ENCODE results near the gene PLCB4.

PLCB4 gene

DNA sequence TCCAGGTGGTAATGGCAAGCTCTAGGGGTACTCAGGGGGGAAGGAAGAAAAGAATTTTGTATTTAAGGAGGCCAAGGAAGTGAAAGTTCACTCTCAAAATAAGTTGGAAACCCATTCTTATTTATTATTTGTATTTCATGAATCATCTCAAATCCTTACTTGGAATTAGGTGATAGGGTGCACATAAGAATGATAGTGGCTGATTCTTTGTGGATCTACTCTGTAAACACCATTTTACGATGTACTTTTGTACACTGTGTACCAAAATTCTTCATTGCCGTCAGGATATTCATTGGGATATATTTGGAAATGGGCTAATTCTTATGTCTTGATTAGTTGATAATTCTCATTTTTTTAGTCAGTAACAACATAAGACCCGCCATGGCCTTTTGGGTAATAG is 266.0 kb downstream of the PLCB4 start:
- no peak for DNase-seq

GRCh38 chr20:9338101-9338500 is 269.2 kb downstream of the PLCB4 start:
- DNase-seq: no peak

GRCh38 chr20:9339708-9340107 is 270.8 kb downstream of the PLCB4 start:
- no peak for DNase-seq

GRCh38 chr20:9342651-9343050 is 273.8 kb downstream of the PLCB4 start:
- DNase-seq: no peak

DNA sequence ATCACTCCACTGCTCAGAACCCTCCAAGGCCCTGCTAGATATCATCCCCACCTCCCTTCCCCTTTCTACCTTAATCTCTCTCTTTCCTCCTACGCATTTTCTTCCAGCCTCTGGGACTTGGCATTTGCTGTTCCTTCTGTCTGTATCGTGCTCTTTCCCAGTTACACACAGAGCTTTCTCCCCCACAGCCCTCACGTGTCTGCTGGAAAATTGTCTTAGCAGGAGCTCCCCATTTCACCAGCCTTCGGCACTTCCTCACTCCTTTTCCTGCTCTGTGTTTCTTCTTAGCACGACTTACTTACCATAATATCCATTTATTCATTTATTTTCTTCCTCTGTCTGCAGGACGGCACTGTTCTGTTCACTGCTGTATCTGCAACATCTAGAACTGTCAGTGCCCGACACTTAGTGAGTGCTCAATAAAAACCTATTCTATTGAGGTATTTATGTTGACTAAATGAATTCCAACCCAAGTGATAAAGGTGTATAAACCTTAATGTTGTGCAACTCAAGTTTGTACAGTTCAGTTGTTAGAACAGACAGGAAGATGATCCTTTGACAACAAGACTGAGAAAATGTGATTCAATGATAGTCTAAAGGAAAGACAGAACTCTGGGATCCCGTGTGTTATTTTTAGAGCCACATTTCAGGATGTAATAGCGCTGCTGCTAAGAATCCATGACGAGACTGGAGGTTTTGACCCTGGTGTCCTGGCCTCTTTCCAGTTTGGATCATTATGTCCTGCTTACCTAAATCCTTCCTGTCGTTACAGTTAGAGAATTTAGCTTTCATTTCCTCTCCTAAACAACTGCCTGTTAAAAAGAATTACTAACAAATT is 275.4 kb downstream of the PLCB4 start:
- no peak for DNase-seq

GRCh38 chr20:9348316-9348715 is 279.4 kb downstream of the PLCB4 start:
- no peak for DNase-seq

DNA sequence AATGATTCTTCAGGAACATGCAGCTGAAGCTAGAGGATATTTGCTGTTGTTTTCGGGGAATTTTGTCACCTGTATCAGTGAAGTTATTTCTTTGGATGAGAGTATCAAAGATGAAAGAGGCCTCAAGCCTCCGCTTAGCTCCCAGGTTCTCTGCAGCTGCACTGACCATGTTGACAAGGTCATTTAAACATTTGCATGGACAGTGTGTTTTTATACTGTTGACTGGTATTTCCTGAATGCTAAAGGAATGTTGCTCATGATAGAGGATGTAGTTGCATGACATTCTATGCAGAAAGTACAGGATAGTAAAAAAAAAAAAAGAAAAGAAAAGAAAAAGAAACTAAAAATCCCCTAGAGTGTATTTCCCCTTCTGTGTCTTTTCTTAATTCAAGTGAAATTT is 279.9 kb downstream of the PLCB4 start:
- DNase-seq: no peak

DNA sequence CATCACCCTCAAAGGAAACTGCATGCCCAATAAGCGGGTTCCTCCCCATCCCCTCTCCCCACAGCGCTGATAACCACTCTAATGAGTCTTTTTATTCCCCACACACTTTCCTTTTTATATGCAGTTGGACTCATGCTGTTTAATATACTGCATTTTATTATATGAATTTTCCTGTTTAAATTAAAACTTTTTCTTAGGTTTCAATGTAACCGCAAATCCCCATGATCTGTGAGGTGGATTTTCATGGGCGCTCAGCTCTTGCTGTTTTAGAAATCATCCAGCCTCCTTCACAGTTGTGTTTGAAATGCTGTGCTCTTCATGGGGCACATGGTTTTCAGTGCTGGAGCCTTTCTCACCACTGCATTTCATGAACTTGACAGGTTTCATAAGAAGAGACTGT is 280.4 kb downstream of the PLCB4 start:
- no peak for DNase-seq

DNA sequence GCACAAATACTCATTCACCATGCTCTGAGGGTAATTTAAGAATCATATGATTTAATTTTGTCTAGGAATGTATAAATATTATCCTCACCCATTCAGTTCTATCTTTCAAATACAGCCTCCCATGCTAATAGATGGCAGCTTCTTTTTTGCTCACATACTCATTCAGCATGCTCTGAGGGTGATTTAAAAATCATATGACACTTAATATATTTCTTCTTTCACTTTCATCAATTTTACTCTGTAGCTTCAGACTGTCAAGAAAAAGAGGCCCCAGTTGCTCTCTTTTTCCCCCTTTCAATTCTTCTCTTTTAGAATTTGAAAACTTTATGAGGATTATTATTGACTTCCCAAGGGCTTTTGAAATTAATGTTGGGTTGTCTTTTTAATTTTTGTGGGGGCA is 283.9 kb downstream of the PLCB4 start:
- DNase-seq: no peak

GRCh38 chr20:9353180-9353915 is 284.5 kb downstream of the PLCB4 start:
- DNase-seq: no peak

DNA sequence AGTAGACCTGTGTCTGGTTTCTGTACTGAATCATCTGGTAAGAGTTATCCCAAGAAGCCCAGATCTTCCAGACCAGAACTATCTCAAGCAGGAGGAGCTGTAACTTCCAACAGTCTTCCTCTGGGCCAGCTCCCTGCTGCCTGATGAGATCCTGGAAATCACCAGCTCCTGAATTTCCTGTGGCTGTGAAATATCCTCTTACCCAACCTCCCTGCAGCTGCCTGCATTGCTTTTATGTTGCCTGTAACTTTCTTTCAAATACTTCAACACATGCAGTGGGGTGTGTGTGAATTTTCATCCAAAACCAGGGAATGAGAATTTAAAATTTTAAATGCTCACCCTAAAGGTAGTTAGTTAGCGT is 285.0 kb downstream of the PLCB4 start:
- DNase-seq: no peak

GRCh38 chr20:9354579-9354978 is 285.7 kb downstream of the PLCB4 start:
- DNase-seq: no peak

GRCh38 chr20:9358001-9358400 is 289.1 kb downstream of the PLCB4 start:
- DNase-seq: no peak

DNA sequence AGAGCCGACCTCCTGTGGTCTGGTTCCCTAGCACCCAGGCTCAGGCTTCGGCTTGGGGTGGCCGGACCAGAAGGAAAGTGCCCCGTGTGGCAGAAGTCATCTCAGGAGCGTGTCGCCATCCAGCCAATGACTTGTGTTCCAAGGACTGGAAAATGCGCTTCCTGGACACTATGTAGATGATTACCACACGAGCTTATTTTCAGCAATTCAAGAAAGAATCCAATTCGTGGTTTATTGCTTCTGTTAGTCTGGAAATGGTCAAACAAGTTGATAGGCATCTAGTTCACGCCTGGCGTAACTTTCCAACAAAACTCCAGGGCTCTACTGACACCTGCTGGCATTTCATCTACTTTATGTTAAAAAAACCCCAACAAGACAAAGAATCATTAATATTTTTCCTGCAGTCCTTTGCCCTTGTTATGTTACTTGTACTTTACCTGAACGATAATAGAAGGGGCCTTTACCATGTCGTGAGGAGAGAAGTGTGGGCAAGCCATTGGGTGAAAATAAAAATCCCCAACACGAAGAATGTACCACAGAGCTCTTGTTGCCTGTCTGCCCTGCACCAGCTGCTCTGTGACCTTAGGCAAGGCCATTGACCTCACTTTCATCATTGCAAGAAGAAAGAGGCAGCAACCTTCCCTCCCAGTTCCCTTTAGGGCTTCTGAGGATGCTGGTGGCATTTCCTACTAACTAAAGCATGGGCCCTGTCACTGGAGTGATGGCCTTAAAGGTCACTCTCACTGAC is 290.8 kb downstream of the PLCB4 start:
- DNase-seq: no peak

- no peak for DNase-seq
These were observed 291.5 kb downstream of the PLCB4 start for GRCh38 chr20:9360431-9360830.

GRCh38 chr20:9363673-9364072 is 294.8 kb downstream of the PLCB4 start:
- no peak for DNase-seq

DNA sequence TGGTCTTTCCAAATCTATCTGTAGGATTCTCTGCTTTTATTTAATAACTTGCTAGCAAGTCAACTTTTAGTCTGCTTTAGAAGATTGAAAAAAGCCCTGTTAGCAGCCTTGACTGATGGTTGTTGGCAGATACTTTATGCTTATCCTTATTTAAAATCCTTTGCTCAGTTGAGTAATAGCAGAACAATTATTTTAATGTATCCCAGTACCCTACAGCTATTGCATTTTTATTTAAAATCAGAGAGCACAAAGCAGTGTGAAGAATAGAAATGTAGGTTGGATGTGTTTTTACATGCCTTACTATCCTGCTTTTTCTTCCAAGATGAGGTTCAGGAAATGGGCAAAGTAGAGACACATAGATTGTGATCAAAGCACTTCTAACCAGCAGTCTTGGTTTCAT is 298.4 kb downstream of the PLCB4 start:
- DNase-seq: no peak

GRCh38 chr20:9367746-9368145 is 298.9 kb downstream of the PLCB4 start:
- no peak for DNase-seq

DNA sequence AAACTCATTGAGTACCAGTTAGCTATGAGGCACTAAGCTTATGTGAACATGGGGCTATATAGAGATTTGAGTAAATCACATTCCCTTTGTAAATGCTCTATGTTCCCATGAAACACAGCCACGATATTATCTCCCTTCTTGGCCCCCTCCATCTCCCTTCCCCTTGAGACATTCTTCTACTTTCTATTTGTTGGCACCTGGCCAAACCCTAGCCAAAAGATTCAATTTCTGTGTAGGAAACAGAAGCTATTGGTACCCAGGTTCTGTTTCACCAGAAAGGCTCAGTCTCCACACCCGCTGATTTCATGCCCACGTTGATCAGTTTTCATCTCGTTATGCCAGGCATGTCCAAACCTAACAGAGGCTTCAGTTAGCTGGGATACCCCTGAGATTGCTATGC is 300.0 kb downstream of the PLCB4 start:
- DNase-seq: no peak

- no peak for DNase-seq
These were observed 300.7 kb downstream of the PLCB4 start for GRCh38 chr20:9369557-9369956.

DNA sequence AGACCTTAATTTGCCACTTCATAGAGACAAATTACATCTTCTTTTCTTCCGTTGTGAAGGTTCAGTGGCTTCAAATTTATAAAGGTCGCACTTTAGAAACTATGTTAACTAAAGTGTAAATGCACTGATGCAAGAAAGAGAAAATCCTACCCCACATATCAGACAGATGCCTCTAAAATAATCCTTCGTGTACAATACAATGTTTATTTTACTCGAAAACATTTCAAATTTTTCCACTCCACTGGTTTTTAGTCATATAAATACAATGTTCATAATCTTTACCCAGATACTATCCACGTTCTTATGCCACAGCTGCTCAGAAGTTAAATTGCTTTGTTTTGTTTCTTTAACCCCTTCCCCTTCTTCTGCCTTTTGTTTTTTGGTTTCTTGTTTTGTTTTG is 305.2 kb downstream of the PLCB4 start:
- no peak for DNase-seq

DNA sequence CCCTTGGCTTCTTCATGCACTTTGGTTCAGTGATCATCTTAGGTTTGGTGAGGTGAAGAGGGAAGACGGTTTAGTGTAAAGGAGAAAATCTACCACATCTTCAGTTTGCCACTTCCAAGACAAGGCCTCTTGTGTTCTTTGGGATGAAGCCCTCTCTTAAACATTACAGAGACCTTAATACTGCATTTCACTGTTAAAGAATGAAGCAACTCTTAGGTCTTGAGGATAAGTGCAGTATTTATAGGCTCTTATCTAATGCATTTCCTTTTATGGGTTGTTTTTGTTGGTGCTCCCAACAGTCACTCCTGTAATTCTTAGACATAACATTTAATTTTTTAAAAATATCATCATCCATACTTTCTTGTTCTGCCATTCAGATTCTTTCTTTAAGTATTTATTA is 305.6 kb downstream of the PLCB4 start:
- no peak for DNase-seq

DNA sequence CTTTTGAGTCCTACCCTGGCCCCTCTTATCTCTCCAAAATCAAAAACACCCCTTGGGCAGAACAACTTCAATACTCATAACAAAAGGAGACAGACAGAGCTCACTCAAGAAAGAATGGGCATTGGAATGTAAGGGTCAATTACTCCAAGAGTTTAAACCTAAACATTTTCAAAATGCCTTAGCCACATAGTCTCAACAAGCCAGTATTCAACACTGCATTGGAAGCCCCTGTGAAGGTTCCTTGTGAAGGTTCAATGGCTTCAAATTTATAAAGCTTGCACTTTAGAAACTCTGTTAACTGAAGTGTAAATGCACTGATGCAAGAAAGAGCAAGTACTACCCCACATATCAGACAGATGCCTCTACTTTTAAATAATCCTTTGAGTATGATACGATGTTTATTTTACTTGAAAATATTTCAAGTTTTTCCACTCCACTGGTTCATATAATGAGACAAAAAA is 306.4 kb downstream of the PLCB4 start:
- no peak for DNase-seq

GRCh38 chr20:9377007-9377406 is 308.1 kb downstream of the PLCB4 start:
- no peak for DNase-seq
